ENCODE results near the gene PRLH.

PRLH gene

DNA sequence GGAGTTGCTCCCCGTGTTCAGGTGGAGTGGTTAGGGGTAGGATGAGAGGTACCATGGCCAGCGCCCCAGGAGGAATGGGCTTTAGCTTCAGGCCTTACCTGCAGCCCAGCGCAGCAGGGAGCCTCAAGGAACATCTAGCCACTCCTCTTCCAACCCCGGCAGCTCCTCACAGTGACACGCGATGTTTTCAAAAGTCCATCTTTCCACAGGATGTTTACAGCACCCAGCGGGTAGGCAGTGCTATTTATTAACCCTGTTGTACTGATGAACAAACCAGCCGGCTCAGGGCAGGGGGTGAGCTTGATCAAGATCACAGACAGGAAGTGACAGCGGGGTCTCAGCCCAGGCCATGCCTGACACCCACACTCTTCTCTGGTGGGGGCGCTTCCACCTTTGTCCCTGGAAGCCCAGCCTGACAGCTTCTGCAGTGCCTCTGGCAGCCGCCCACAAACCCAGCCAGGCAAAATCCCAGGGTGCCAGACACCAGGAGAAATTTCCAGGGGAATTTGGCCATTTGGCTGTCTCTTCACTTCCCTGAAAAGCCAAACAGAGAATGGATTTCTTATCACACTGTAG lies 18.4 kb upstream of the PRLH start:
- no CpG with 5 or more reads among the region's 11 CpGs for WGBS, 2 donors (ENCODE audit: extremely low coverage in 2 of 2, insufficient read length in 2 of 2, insufficient replicate concordance in 1 of 2)
- no peak overlapping the region for H3K23ac ChIP-seq (ENCODE audit: low read depth, low read length, poor library complexity)

DNA sequence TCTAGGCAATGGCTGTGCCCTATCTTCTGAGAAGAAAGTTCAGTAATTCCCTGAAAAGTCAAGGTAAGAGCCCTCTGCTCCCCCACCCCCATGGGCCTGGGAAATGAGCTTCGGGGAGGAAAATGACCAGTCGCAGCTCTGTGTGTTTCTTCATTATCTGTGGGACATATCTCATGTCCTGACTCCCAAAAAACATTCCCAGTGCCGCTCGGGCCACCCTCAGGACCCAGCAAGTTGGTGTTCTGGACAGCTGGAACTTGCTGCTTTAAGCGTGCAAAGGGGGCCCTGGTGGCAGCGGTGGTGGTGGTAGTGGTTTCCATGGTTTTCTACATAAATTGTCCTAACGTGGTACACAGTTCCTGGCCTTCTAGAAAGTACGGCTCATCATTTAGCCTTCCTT lies 17.2 kb upstream of the PRLH start:
- H3K4me3 ChIP-seq (ENCODE audit: low read length in 2 of 2): no peak overlapping the region
- no peak overlapping the region for H2BK5ac ChIP-seq (ENCODE audit: low read length)
- no peak overlapping the region for H3K18ac ChIP-seq (ENCODE audit: low read length)
- H3K4me2 ChIP-seq (ENCODE audit: insufficient read depth, low read length, poor library complexity, severe bottlenecking): no peak overlapping the region
- no peak overlapping the region for H4K91ac ChIP-seq (ENCODE audit: low read depth, low read length, poor library complexity)
- H2BK12ac ChIP-seq (ENCODE audit: low read length): no peak overlapping the region
- DNase-seq (ENCODE audit: low spot score): no peak
- H2BK15ac ChIP-seq (ENCODE audit: low read length): no peak overlapping the region
- H3K23ac ChIP-seq (ENCODE audit: low read depth, low read length, poor library complexity): peak overlapping the region; percentile 16
- H3K36me3 ChIP-seq (replicated peaks in 1 of 2; ENCODE audit: control insufficient read depth in 2 of 2, insufficient read depth in 2 of 2, low read length in 2 of 2): no peaks in the 10 kb centered on the region
- H3K79me1 ChIP-seq (ENCODE audit: low read depth, low read length): no peaks in the 10 kb centered on the region
- H3K14ac ChIP-seq (ENCODE audit: low read length): no peak overlapping the region
- no peak overlapping the region for H4K8ac ChIP-seq (ENCODE audit: low read depth, low read length)
- H2AFZ ChIP-seq (ENCODE audit: low read length): no peak overlapping the region
- H3K4me1 ChIP-seq (ENCODE audit: control insufficient read depth in 2 of 2, insufficient read depth in 1 of 2, low read depth in 1 of 2, low read length in 2 of 2): peaks cover 0 to 2% of the 10 kb centered on the region in 2 donors
- peaks cover 0 to 8% of the 10 kb centered on the region in 2 donors for H3K9me3 ChIP-seq (replicated peaks in 1 of 2; ENCODE audit: control insufficient read depth in 2 of 2, insufficient read depth in 1 of 2, low read depth in 1 of 2, low read length in 2 of 2)
- no peak overlapping the region for H3K4ac ChIP-seq (ENCODE audit: low read length)
- H3K27ac ChIP-seq (replicated peaks; ENCODE audit: low read length): no peak overlapping the region
- H2BK120ac ChIP-seq (ENCODE audit: low read depth, low read length): no peak overlapping the region
- H3K9ac ChIP-seq (ENCODE audit: low read depth, low read length, poor library complexity): no peak overlapping the region
- H2AK5ac ChIP-seq (ENCODE audit: low read depth, low read length): no peak overlapping the region
- H3K27me3 ChIP-seq (ENCODE audit: control insufficient read depth in 3 of 3, insufficient read depth in 3 of 3, low read depth in 1 of 3, low read length in 3 of 3): peaks cover 0 to 2% (median 0%) of the 10 kb centered on the region in 3 experiments
- no CpG with 5 or more reads among the region's 8 CpGs for WGBS, 2 donors (ENCODE audit: extremely low coverage in 2 of 2, insufficient read length in 2 of 2, insufficient replicate concordance in 1 of 2)

More for the DNA sequence above, 18.4 kb upstream of the PRLH start:
- H3K4me2 ChIP-seq (ENCODE audit: insufficient read depth, low read length, poor library complexity, severe bottlenecking): no peak overlapping the region
- no peak overlapping the region for H2BK12ac ChIP-seq (ENCODE audit: low read length)
- H3K4me1 ChIP-seq (ENCODE audit: control insufficient read depth in 2 of 2, insufficient read depth in 1 of 2, low read depth in 1 of 2, low read length in 2 of 2): peaks cover 0 to 2% of the 10 kb centered on the region in 2 donors
- no peak overlapping the region for H4K91ac ChIP-seq (ENCODE audit: low read depth, low read length, poor library complexity)
- H3K79me1 ChIP-seq (ENCODE audit: low read depth, low read length): no peaks in the 10 kb centered on the region
- no peak overlapping the region for H4K8ac ChIP-seq (ENCODE audit: low read depth, low read length)
- no peak overlapping the region for H2AK5ac ChIP-seq (ENCODE audit: low read depth, low read length)
- no peak overlapping the region for H2AFZ ChIP-seq (ENCODE audit: low read length)
- H3K4me3 ChIP-seq (ENCODE audit: low read length in 2 of 2): no peak overlapping the region
- H3K18ac ChIP-seq (ENCODE audit: low read length): no peak overlapping the region
- no peak overlapping the region for H2BK120ac ChIP-seq (ENCODE audit: low read depth, low read length)
- H2BK15ac ChIP-seq (ENCODE audit: low read length): no peak overlapping the region
- no peak overlapping the region for H2BK5ac ChIP-seq (ENCODE audit: low read length)
- no peak overlapping the region for H3K27ac ChIP-seq (replicated peaks; ENCODE audit: low read length)
- H3K27me3 ChIP-seq (ENCODE audit: control insufficient read depth in 3 of 3, insufficient read depth in 3 of 3, low read depth in 1 of 3, low read length in 3 of 3): peaks cover 0 to 2% (median 0%) of the 10 kb centered on the region in 3 experiments
- H3K36me3 ChIP-seq (replicated peaks in 1 of 2; ENCODE audit: control insufficient read depth in 2 of 2, insufficient read depth in 2 of 2, low read length in 2 of 2): no peaks in the 10 kb centered on the region
- peaks cover 0 to 2% of the 10 kb centered on the region in 2 donors for H3K9me3 ChIP-seq (replicated peaks in 1 of 2; ENCODE audit: control insufficient read depth in 2 of 2, insufficient read depth in 1 of 2, low read depth in 1 of 2, low read length in 2 of 2)
- no peak overlapping the region for H3K14ac ChIP-seq (ENCODE audit: low read length)
- no peak overlapping the region for H3K9ac ChIP-seq (ENCODE audit: low read depth, low read length, poor library complexity)
- H3K4ac ChIP-seq (ENCODE audit: low read length): no peak overlapping the region
- DNase-seq (ENCODE audit: low spot score): no peak

DNA sequence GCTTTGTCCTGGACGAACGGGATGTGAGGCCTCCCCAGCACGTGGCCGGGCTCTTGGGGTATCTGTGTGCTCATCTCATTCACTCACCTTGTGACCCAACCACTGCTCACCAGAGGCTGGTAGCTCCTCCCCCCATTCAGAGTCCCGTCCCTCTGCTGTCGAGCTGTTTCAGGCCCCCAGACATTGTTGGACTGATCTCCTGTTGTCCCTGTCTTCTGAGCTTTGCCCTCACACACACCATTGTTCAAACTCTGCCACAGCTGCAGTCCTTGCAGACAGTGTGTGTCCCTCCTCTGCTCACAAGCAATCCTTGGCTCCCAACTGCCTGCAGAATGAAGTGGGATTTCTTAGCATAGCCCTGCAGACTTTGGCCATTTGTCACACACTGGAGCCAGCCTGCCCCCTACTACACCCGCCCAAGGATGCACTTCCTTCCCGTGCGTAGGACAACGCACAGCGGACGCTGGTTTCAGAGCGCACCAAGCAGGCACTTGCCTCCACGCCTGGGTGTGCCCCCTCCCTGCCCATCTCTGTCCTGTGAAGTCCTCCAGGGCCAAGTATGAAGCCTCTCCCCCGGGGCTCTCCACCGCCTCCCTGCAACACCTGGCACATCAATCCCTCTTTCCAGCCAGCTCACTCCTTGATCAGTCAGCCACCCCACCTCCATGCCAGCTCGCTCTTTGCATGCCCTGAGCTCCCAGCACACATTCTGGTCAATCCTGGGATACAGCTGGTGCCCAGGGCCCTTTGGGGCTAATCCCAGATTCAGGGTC lies 16.5 kb upstream of the PRLH start:
- H3K4me1 ChIP-seq (ENCODE audit: control insufficient read depth in 2 of 2, insufficient read depth in 1 of 2, low read depth in 1 of 2, low read length in 2 of 2): peaks cover 0 to 2% of the 10 kb centered on the region in 2 donors
- no CpG with 5 or more reads among the region's 17 CpGs for WGBS, 2 donors (ENCODE audit: extremely low coverage in 2 of 2, insufficient read length in 2 of 2, insufficient replicate concordance in 1 of 2)

DNA sequence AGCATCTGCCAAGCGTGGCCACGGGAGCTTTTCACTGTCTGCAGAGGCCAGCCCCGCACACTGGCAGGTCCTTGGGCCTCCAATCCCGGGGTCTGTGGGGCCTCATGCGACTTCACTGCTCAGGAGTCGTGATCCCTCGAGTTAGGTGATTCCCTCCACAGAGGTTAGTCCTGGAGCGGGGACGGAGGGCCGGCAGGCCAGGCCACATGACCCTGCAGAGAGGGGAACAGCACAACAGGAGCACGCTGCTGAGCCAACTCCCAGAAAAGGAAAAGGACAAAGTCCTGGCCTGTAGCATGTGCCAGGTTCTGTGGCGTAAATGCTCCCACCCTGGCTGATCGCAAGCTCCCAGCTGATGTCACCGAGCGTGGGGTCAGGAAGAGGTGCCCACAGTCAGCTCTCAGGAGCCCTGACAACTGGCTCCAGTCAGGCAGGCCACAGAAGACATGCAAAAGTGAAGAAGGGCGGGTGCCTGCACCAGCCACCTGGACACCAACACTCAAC lies 15.3 kb upstream of the PRLH start:
- no peak overlapping the region for H4K8ac ChIP-seq (ENCODE audit: low read depth, low read length)
- no peaks in the 10 kb centered on the region for H3K36me3 ChIP-seq (replicated peaks in 1 of 2; ENCODE audit: control insufficient read depth in 2 of 2, insufficient read depth in 2 of 2, low read length in 2 of 2)
- H3K27ac ChIP-seq (replicated peaks; ENCODE audit: low read length): no peak overlapping the region
- peaks cover 0 to 2% (median 0%) of the 10 kb centered on the region in 3 experiments for H3K27me3 ChIP-seq (ENCODE audit: control insufficient read depth in 3 of 3, insufficient read depth in 3 of 3, low read depth in 1 of 3, low read length in 3 of 3)
- H3K4me1 ChIP-seq (ENCODE audit: control insufficient read depth in 2 of 2, insufficient read depth in 1 of 2, low read depth in 1 of 2, low read length in 2 of 2): peaks cover 0 to 2% of the 10 kb centered on the region in 2 donors
- no peak overlapping the region for H3K4me2 ChIP-seq (ENCODE audit: insufficient read depth, low read length, poor library complexity, severe bottlenecking)
- H3K9me3 ChIP-seq (replicated peaks in 1 of 2; ENCODE audit: control insufficient read depth in 2 of 2, insufficient read depth in 1 of 2, low read depth in 1 of 2, low read length in 2 of 2): peaks cover 0 to 12% of the 10 kb centered on the region in 2 donors
- H3K4ac ChIP-seq (ENCODE audit: low read length): no peak overlapping the region
- no peak overlapping the region for H3K23ac ChIP-seq (ENCODE audit: low read depth, low read length, poor library complexity)
- no peak overlapping the region for H3K18ac ChIP-seq (ENCODE audit: low read length)
- no peak overlapping the region for H3K9ac ChIP-seq (ENCODE audit: low read depth, low read length, poor library complexity)
- H2BK15ac ChIP-seq (ENCODE audit: low read length): no peak overlapping the region
- no CpG with 5 or more reads among the region's 16 CpGs for WGBS, 2 donors (ENCODE audit: extremely low coverage in 2 of 2, insufficient read length in 2 of 2, insufficient replicate concordance in 1 of 2)
- no peak overlapping the region for H2BK5ac ChIP-seq (ENCODE audit: low read length)
- H2BK12ac ChIP-seq (ENCODE audit: low read length): no peak overlapping the region
- H4K91ac ChIP-seq (ENCODE audit: low read depth, low read length, poor library complexity): no peak overlapping the region
- H2AFZ ChIP-seq (ENCODE audit: low read length): no peak overlapping the region
- no peak overlapping the region for H2BK120ac ChIP-seq (ENCODE audit: low read depth, low read length)
- no peak for DNase-seq (ENCODE audit: low spot score)
- no peaks in the 10 kb centered on the region for H3K79me1 ChIP-seq (ENCODE audit: low read depth, low read length)
- H3K14ac ChIP-seq (ENCODE audit: low read length): no peak overlapping the region
- H3K4me3 ChIP-seq (ENCODE audit: low read length in 2 of 2): peak overlapping the region in 1 of 2 donors; percentile 33
- H2AK5ac ChIP-seq (ENCODE audit: low read depth, low read length): peak overlapping the region; percentile 24

More for the DNA sequence above, 16.5 kb upstream of the PRLH start:
- H2BK120ac ChIP-seq (ENCODE audit: low read depth, low read length): no peak overlapping the region
- no peak overlapping the region for H2BK15ac ChIP-seq (ENCODE audit: low read length)
- peak overlapping the region; percentile 15 for H3K18ac ChIP-seq (ENCODE audit: low read length)
- H3K4ac ChIP-seq (ENCODE audit: low read length): no peak overlapping the region
- H2BK5ac ChIP-seq (ENCODE audit: low read length): no peak overlapping the region
- H3K23ac ChIP-seq (ENCODE audit: low read depth, low read length, poor library complexity): peak overlapping the region; percentile 16
- H3K4me3 ChIP-seq (ENCODE audit: low read length in 2 of 2): no peak overlapping the region
- DNase-seq (ENCODE audit: low spot score): no peak
- H4K8ac ChIP-seq (ENCODE audit: low read depth, low read length): no peak overlapping the region
- peaks cover 0 to 8% of the 10 kb centered on the region in 2 donors for H3K9me3 ChIP-seq (replicated peaks in 1 of 2; ENCODE audit: control insufficient read depth in 2 of 2, insufficient read depth in 1 of 2, low read depth in 1 of 2, low read length in 2 of 2)
- peak overlapping the region; percentile 38 for H3K9ac ChIP-seq (ENCODE audit: low read depth, low read length, poor library complexity)
- H3K14ac ChIP-seq (ENCODE audit: low read length): no peak overlapping the region
- no peaks in the 10 kb centered on the region for H3K79me1 ChIP-seq (ENCODE audit: low read depth, low read length)
- H3K27ac ChIP-seq (replicated peaks; ENCODE audit: low read length): no peak overlapping the region
- no peak overlapping the region for H3K4me2 ChIP-seq (ENCODE audit: insufficient read depth, low read length, poor library complexity, severe bottlenecking)
- H2AFZ ChIP-seq (ENCODE audit: low read length): no peak overlapping the region
- peak overlapping the region; percentile 14 for H2AK5ac ChIP-seq (ENCODE audit: low read depth, low read length)
- peaks cover 0 to 2% (median 0%) of the 10 kb centered on the region in 3 experiments for H3K27me3 ChIP-seq (ENCODE audit: control insufficient read depth in 3 of 3, insufficient read depth in 3 of 3, low read depth in 1 of 3, low read length in 3 of 3)
- no peak overlapping the region for H4K91ac ChIP-seq (ENCODE audit: low read depth, low read length, poor library complexity)
- H2BK12ac ChIP-seq (ENCODE audit: low read length): peak overlapping the region; percentile 7
- no peaks in the 10 kb centered on the region for H3K36me3 ChIP-seq (replicated peaks in 1 of 2; ENCODE audit: control insufficient read depth in 2 of 2, insufficient read depth in 2 of 2, low read length in 2 of 2)
